Measurements from ENCODE around the gene FBXL16. TPM values are rescaled to one million over a fixed set of nuclear protein-coding genes. Genes with fewer than 3 reads are reported as not detected.

The FBXL16 gene
- total and polyA plus RNA-seq, 9 of the 15 experiments (the other 6 are each of a cell fraction or from before 2014, with no cell fraction given) = 0.21 to 8.2 (median 1.7) TPM

GRCh38 chr16:681746-682427 is 23.7 kb downstream of the FBXL16 start (continued):
- TF ChIP-seq, protein P1, sequence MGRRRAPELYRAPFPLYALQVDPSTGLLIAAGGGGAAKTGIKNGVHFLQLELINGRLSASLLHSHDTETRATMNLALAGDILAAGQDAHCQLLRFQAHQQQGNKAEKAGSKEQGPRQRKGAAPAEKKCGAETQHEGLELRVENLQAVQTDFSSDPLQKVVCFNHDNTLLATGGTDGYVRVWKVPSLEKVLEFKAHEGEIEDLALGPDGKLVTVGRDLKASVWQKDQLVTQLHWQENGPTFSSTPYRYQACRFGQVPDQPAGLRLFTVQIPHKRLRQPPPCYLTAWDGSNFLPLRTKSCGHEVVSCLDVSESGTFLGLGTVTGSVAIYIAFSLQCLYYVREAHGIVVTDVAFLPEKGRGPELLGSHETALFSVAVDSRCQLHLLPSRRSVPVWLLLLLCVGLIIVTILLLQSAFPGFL (CRISPR knock-in tag; IDR thresholded peaks at IDR 0.05) = no peak
- TF ChIP-seq TFAP4 (CRISPR knock-in tag; IDR thresholded peaks at IDR 0.05; ENCODE audit: borderline replicate concordance) = peak; percentile 72; the same call in 1 of the 2 replicates
- TF ChIP-seq, protein P2, sequence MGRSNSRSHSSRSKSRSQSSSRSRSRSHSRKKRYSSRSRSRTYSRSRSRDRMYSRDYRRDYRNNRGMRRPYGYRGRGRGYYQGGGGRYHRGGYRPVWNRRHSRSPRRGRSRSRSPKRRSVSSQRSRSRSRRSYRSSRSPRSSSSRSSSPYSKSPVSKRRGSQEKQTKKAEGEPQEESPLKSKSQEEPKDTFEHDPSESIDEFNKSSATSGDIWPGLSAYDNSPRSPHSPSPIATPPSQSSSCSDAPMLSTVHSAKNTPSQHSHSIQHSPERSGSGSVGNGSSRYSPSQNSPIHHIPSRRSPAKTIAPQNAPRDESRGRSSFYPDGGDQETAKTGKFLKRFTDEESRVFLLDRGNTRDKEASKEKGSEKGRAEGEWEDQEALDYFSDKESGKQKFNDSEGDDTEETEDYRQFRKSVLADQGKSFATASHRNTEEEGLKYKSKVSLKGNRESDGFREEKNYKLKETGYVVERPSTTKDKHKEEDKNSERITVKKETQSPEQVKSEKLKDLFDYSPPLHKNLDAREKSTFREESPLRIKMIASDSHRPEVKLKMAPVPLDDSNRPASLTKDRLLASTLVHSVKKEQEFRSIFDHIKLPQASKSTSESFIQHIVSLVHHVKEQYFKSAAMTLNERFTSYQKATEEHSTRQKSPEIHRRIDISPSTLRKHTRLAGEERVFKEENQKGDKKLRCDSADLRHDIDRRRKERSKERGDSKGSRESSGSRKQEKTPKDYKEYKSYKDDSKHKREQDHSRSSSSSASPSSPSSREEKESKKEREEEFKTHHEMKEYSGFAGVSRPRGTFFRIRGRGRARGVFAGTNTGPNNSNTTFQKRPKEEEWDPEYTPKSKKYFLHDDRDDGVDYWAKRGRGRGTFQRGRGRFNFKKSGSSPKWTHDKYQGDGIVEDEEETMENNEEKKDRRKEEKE (IDR thresholded peaks at IDR 0.05; ENCODE audit: borderline replicate concordance in 1 of 2, control insufficient read depth in 1 of 2, low read depth in 2 of 2, low read length in 1 of 2) = no peak
- no peak for TF ChIP-seq PBX2 (CRISPR knock-in tag; IDR thresholded peaks at IDR 0.05; ENCODE audit: low read depth)
- TF ChIP-seq PBX2 (tag; conservative IDR thresholded peaks at IDR 0.05; ENCODE audit: low read depth) = no peak
- TF ChIP-seq KDM2B (CRISPR knock-in tag; IDR thresholded peaks at IDR 0.05) = no peak

Measured in K562 (cell line).